SK-N-SH treated with all-trans-retinoic acid at 6 μM for 48 hours (cell line): Measurements from ENCODE around the gene INPP4B.

Source experiments
- CSDC2 ChIP-seq: fragments of 250-450 bp; sonication (Bioruptor Pico); IDR thresholded peaks from 2 replicates; pipeline ENCODE4 v1.5.0; 2020; ENCODE audit warnings: mild to moderate bottlenecking, moderate library complexity
- ESRRG ChIP-seq: fragments of 250-450 bp; sonication (Bioruptor Pico); IDR thresholded peaks from 2 replicates; pipeline ENCODE4 v1.6.1; 2021; ENCODE audit warnings: mild to moderate bottlenecking
- PPARA ChIP-seq: fragments of 250-450 bp; sonication (Bioruptor Pico); IDR thresholded peaks from 2 replicates; pipeline ENCODE4 v1.5.0; 2020; ENCODE audit warnings: mild to moderate bottlenecking, borderline replicate concordance
- RARB ChIP-seq: fragments of 250-450 bp; sonication (Bioruptor Pico); IDR thresholded peaks from 2 replicates; pipeline ENCODE4 v1.8.0; 2021; ENCODE audit warnings: mild to moderate bottlenecking, moderate library complexity
- SNAI2 ChIP-seq: fragments of 250-450 bp; sonication (Bioruptor Pico); IDR thresholded peaks from 2 replicates; pipeline ENCODE4 v1.5.0; 2020; ENCODE audit warnings: mild to moderate bottlenecking, moderate library complexity
- ZNF565 ChIP-seq: fragments of 450-650 bp; formaldehyde crosslinking; conservative IDR thresholded peaks from 2 replicates; pipeline ENCODE4 v1.5.0; 2020; ENCODE audit warnings: low read depth, mild to moderate bottlenecking, moderate library complexity
- ZNF8 ChIP-seq: fragments of 450-650 bp; formaldehyde crosslinking; IDR thresholded peaks from 2 replicates; pipeline ENCODE4 v1.5.0; 2020; ENCODE audit warnings: mild to moderate bottlenecking, moderate library complexity
- TF ChIP-seq, protein P1 (sequence below): fragments of 250-450 bp; sonication (Bioruptor Pico); IDR thresholded peaks from 2 replicates; pipeline ENCODE4 v1.8.0; 2020; ENCODE audit warnings: mild to moderate bottlenecking, moderate library complexity, borderline replicate concordance
- TF ChIP-seq, protein P2 (sequence below): fragments of 250-450 bp; sonication (Bioruptor Pico); IDR thresholded peaks from 2 replicates; pipeline ENCODE4 v1.5.0; 2020; ENCODE audit warnings: mild to moderate bottlenecking, moderate library complexity

DNA sequence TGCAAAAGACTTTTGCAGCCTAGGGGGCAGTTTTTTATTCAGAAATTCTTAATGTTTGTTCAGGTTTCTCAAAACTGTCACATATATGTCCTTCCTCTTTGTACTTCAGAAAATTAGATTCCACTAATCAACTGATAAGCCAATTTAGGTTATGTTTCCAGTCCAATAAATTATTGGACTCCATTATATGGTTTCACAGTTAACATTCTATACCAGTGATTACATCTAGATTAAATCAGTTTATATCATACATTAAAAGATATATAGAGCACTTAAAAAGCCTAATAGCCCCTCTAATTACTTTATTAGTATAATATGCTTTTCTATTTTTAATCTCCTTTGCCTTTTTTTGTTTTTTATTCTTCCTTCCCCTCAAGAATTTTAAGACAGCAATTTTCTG lies 434.1 kb downstream of the INPP4B start:
- TF ChIP-seq SNAI2 (CRISPR knock-in tag) (no peak), ESRRG (CRISPR knock-in tag) (no peak), PPARA (no peak), CSDC2 (CRISPR knock-in tag) (no peak), ZNF8 (CRISPR knock-in tag) (no peak), ZNF565 (no peak), RARB (CRISPR knock-in tag) (no peak)
- TF ChIP-seq, protein P1, sequence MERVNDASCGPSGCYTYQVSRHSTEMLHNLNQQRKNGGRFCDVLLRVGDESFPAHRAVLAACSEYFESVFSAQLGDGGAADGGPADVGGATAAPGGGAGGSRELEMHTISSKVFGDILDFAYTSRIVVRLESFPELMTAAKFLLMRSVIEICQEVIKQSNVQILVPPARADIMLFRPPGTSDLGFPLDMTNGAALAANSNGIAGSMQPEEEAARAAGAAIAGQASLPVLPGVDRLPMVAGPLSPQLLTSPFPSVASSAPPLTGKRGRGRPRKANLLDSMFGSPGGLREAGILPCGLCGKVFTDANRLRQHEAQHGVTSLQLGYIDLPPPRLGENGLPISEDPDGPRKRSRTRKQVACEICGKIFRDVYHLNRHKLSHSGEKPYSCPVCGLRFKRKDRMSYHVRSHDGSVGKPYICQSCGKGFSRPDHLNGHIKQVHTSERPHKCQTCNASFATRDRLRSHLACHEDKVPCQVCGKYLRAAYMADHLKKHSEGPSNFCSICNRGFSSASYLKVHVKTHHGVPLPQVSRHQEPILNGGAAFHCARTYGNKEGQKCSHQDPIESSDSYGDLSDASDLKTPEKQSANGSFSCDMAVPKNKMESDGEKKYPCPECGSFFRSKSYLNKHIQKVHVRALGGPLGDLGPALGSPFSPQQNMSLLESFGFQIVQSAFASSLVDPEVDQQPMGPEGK (CRISPR knock-in tag) = no peak
- TF ChIP-seq, protein P2, sequence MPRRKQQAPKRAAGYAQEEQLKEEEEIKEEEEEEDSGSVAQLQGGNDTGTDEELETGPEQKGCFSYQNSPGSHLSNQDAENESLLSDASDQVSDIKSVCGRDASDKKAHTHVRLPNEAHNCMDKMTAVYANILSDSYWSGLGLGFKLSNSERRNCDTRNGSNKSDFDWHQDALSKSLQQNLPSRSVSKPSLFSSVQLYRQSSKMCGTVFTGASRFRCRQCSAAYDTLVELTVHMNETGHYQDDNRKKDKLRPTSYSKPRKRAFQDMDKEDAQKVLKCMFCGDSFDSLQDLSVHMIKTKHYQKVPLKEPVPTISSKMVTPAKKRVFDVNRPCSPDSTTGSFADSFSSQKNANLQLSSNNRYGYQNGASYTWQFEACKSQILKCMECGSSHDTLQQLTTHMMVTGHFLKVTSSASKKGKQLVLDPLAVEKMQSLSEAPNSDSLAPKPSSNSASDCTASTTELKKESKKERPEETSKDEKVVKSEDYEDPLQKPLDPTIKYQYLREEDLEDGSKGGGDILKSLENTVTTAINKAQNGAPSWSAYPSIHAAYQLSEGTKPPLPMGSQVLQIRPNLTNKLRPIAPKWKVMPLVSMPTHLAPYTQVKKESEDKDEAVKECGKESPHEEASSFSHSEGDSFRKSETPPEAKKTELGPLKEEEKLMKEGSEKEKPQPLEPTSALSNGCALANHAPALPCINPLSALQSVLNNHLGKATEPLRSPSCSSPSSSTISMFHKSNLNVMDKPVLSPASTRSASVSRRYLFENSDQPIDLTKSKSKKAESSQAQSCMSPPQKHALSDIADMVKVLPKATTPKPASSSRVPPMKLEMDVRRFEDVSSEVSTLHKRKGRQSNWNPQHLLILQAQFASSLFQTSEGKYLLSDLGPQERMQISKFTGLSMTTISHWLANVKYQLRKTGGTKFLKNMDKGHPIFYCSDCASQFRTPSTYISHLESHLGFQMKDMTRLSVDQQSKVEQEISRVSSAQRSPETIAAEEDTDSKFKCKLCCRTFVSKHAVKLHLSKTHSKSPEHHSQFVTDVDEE (CRISPR knock-in tag) = no peak
